Midbrain (tissue), 1 donor: Measurements from ENCODE around the gene MARCHF6.
"Not testable (repeated sequence)": the region's sequence is repeated elsewhere in the genome, so short reads cannot be mapped to it uniquely, and the experiment has no call there.

Source experiments
- DNase-seq: peaks from one replicate; lab custom pipeline; 2025; lab: John Stamatoyannopoulos, UW

The MARCHF6 gene

DNA sequence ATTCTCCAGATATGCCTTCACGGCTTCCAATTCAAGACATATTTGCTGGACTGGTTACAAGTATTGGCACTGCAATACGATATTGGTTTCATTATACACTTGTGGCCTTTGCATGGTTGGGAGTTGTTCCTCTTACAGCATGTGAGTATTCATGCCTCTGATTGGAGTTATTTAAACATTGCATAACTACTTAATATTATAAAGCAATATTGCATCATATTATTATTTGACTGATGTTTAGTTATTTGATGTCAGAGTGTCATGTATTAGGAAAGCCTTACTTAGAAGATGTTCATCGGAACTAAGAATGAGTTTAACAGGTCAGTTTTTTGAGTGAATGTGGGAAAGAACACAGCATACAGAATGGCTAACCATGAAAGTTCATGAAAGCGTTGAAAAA is 28.3 kb downstream of the MARCHF6 start:
- DNase-seq = no peak

DNA sequence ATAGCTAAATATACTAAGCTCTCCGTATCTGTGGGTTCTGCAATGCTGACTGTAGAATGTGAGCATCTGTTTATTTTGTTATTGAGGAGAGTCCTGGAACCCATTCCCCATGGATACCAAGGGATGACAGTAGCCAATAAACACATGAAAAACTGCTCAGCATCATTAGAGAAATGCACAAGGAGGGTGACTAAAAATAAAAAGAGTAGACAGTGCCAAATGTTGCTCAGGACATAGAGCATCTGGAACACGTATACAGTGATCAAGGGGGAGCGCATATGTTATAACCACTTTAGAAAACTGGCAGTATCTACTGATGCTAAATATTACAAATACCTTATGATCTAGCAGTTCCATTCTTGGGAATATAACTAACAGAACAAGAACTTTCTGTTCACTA is 31.0 kb downstream of the MARCHF6 start:
- DNase-seq = no peak

DNA sequence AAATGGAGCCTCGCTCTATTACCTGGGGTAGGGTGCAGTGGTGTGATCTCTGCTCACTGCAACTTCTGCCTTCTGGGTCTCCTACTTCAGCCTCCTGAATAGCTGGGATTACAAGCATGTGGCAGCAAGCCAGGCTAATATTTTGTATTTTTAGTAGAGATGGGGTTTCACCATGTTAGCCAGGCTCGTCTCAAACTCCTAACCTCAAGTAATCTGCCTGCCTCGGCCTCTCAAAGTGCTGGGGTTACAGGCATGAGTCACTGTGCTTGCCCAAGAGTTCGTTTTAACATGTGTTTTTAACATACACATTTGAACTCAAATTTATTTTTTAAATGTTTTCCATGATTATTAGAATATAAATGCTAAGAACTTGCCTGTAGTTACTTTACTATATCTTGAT is 34.2 kb downstream of the MARCHF6 start:
- no peak for DNase-seq

DNA sequence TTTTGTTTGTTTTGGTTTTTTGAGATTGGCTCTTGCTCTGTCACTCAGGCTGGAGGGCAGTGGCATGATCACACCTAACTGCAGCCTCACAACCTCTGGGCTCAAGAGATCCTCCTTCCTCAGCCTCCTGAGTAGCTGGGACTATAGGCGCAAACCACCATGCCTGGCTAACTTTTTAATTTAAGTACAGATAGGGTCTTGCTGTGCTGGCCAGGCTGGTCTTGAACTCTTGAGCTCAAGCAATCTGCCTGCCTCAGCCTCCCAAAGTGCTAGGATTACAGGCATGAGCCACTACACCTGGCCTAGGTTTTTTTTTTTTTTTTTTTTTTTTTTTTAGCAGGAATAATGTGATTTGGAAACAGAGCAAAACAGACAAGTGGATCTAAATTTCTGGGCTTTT is 37.6 kb downstream of the MARCHF6 start:
- no peak for DNase-seq

DNA sequence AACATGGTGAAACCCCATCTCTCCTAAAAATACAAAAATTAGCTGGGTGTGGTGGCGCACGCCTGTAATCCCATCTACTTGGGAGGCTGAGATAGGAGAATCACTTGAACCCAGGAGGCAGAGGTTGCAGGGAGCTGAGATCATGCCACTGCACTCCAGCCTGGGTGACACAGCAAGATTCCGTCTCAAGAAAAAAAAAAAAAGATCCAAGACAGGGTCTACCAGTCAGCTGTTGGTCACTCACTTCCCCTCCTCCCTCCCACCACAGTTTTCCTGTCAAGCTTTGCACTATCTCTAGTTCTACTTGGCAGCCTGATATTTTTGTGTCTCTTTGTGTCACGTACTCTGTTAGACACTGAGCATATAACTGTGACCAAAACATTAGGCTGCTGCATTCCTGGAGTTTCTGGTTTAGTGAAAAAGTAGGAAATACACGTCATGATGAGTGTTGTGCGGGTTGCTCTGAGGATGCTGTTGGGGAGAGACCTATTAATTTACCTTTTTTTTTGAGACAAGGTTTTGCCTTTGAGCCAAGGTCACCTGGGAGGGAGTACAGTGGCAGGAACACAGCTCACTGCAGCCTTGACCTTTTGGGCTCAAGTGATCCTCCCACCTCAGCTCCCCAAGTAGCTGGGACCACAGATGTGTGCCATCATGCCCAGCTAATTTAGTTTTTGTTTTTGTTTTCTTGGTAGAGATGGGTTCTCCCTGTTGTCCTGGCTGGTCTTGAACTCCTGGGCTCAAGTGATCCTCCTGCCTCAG is 39.3 kb downstream of the MARCHF6 start:
- DNase-seq = not testable (repeated sequence)

DNA sequence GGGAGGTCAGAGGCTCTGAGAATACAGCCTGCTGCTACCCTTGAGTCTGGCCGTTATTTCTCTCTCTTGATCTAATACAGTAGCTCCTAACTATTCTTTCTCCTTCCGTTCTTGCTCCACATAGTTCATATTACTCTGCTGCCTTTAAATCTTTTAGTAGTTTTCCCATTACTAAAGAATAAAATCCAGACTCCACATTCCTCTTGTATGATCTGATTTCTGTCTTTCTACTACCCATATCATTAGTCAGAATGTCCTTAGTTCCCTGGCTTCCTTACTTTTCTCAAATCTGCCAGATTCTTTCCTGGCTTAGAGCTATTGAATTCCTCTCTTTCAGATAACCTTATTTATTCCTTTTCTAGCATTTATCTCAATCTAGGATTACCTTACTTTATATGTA is 40.0 kb downstream of the MARCHF6 start:
- no peak for DNase-seq

DNA sequence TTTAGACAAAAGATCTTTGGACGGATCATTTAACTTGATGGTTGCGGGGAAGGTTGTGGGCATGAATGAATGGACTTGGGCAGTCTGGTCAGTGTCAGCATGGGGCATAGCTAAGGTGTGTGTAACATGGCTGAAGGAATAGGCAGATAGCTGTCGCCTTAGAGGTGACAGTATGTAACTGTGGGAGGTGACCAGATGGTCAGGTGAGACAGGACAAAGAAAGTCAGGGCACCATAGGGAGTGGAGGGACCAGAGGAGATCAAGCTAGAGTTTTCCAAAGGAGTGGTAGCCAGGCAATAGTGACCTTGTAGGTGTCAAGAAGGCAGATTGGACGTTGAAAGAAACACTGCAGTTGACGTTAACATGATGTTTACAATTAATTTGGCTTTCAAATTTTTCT is 43.1 kb downstream of the MARCHF6 start:
- no peak for DNase-seq

DNA sequence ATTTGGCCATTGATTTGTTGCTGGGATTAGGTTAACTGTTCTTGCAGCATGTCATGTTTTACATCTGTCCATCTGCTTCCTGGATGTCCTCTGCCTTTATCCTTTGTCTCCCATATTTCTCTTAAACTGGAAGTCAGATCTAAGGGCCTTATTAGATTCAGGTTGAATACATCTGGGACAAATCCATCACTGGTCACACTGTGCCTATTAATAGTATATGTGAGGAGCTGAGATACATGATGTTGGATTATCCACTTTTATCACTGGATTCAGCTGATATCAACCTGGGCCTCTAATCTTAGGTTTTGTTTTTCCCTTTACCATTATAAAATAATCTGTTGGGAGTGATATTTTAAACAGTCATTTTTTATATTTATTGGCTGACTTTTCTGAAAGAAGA is 46.3 kb downstream of the MARCHF6 start:
- DNase-seq = no peak

DNA sequence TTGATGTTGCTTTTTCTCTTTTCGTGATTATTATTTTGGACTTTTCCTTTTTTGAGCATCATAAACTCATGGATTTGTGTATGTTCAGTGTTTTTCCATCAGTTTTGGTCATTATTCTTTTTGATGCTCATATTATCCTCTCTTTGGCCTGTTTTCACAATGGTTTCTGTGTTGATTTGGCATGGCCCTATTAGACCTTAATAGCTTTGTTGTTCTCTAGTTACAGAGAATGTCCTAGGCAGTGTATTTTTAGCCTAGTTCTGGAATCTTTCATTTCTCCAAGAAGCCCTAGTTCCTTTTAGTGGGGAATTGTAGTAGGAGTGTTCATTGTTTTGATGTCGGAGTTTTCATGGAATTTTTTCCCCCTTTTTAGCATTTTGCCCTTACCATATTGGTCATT is 46.9 kb downstream of the MARCHF6 start:
- DNase-seq = peak; percentile 64

DNA sequence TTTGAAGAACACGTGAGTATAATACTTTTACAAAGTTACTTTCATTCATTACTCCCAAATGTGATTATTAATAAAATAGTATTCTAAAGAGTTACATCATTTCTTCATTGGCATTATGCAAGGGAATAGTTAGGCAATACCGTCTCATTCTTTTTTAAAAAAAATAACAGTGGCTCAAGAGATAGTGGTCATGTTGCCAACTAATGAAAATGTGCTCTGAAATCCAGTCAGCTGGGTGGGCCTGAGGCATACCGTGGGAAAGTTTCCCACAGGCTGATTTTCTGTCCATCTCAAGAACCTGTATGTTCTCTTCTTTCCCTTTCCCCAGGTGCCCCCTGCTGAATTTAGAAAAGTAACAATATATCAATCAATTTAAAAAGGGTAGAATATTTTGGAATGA is 47.3 kb downstream of the MARCHF6 start:
- peak; percentile 20 for DNase-seq

DNA sequence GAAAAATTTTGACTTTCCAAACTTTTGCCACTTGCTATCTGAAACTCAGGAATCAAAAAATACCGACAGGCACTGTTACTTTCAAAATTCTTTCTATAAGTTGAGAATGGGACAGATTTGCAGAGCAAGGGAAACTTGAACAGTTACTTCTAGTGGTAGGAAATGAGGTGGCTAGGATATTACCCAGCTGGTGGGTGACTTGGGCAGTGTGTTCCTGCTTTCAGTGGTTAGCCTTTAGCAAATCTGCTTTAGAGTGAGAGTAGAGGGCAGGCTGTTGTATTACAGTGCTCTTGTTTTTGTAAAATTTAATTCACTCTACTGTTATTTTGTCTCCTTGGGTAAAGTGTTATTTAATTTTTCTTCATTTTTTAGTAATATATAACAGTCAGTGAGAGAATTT is 48.0 kb downstream of the MARCHF6 start:
- DNase-seq = no peak
